Endothelial cell of umbilical vein (primary cell): Measurements from ENCODE around the gene TMEM59L. TPM values are rescaled to one million over a fixed set of nuclear protein-coding genes. Genes with fewer than 3 reads are reported as not detected.
A peak's percentile ranks its signal among the peaks of the same experiment; 100 is the strongest.

Experiments used
- BruUV-seq: library from RNA; stranded (reverse); fragments of 400-500 nt; replicated peaks from 2 replicates; lab custom pipeline; 2021; lab: Mats Ljungman, UMichigan
- CTCF ChIA-PET: fragments of 300-600, 350-600 bp; sonication (Branson Sonifier 250); formaldehyde crosslinking; loops from one replicate; lab custom pipeline; 2021; ENCODE audit warnings: antibody characterized with exemption, inconsistent platforms; lab: Charles Lee
- POLR2A ChIA-PET: fragments of 300-600, 350-600 bp; sonication (Branson Sonifier 250); formaldehyde crosslinking; loops from one replicate; lab custom pipeline; 2021; ENCODE audit warnings: antibody characterized with exemption, inconsistent platforms; lab: Charles Lee
- DNase-seq: peaks from one replicate; pipeline ENCODE4 v3.0.0-alpha.2; 2011; ENCODE audit warnings: low read depth, low spot score
- FAIRE-seq: peaks from 2 replicates; lab custom pipeline; 2011; peaks lifted over from hg19 to GRCh38; lab: Jason Lieb, UNC
- H2AFZ ChIP-seq: 2 replicates; pipeline ENCODE4 v1.6.0; 2012; ENCODE audit warnings: low read depth, low read length, control low read depth, inconsistent platforms
- H3K27ac ChIP-seq: 2 replicates; pipeline ENCODE4 v1.5.1; 2011; ENCODE audit warnings: low read depth, mild to moderate bottlenecking, control low read depth, low read length, moderate library complexity; ENCODE audit not compliant: insufficient read depth
- H3K27me3 ChIP-seq, 2 experiments: 2 replicates each; pipeline versions ENCODE4 v1.6.0 to v1.6.1; 2011; ENCODE audit warnings: low read length in 2 of 2, mixed read lengths in 1 of 2; ENCODE audit not compliant: control insufficient read depth in 2 of 2, insufficient read depth in 2 of 2
- H3K36me3 ChIP-seq, 2 experiments: 2 replicates in 1 of 2; 3 replicates in 1 of 2; pipeline ENCODE4 v1.5.1; 2011; ENCODE audit warnings: low read length in 2 of 2, mild to moderate bottlenecking in 1 of 2, moderate library complexity in 1 of 2; ENCODE audit not compliant: control insufficient read depth in 2 of 2, insufficient read depth in 2 of 2; ENCODE audit errors: extremely low read depth in 1 of 2
- H3K4me1 ChIP-seq: 3 replicates; pipeline ENCODE4 v1.5.1; 2011; ENCODE audit warnings: mild to moderate bottlenecking, low read length; ENCODE audit not compliant: control insufficient read depth, insufficient read depth; ENCODE audit errors: extremely low read depth
- H3K4me2 ChIP-seq: 2 replicates; pipeline ENCODE4 v1.6.1; 2011; ENCODE audit warnings: low read length, control low read depth, mixed read lengths; ENCODE audit not compliant: insufficient read depth
- H3K4me3 ChIP-seq, 3 experiments: fragments of 200-600 bp in 1 of 3; sonication (generic), shearing (Covaris generic) in 1 of 3; replicated peaks in 1 of 3; 2 replicates each; pipeline ENCODE4 v1.5.1; 2011 to 2016; ENCODE audit warnings: control low read depth in 3 of 3, low read length in 3 of 3, mild to moderate bottlenecking in 2 of 3, inconsistent platforms in 1 of 3, low read depth in 1 of 3, moderate library complexity in 1 of 3; ENCODE audit not compliant: insufficient read depth in 1 of 3
- H3K79me2 ChIP-seq: 2 replicates; pipeline ENCODE4 v1.6.0; 2012; ENCODE audit warnings: low read length, inconsistent platforms; ENCODE audit not compliant: control insufficient read depth, insufficient read depth
- H3K9ac ChIP-seq: replicated peaks from 2 replicates; pipeline ENCODE3; 2011; ENCODE audit warnings: low read length, control low read depth; ENCODE audit not compliant: insufficient read depth; ENCODE audit errors: extremely low read depth
- H3K9me1 ChIP-seq: replicated peaks from 3 replicates; pipeline ENCODE4 v1.6.0; 2011; ENCODE audit warnings: mild to moderate bottlenecking, low read length; ENCODE audit not compliant: control insufficient read depth, insufficient read depth; ENCODE audit errors: extremely low read depth
- H3K9me3 ChIP-seq: replicated peaks from 2 replicates; pipeline ENCODE4 v1.5.1; 2012; ENCODE audit warnings: low read length, inconsistent platforms; ENCODE audit not compliant: control insufficient read depth, insufficient read depth
- H4K20me1 ChIP-seq: replicated peaks from 2 replicates; pipeline ENCODE3; 2011; ENCODE audit warnings: mild to moderate bottlenecking, low read length; ENCODE audit not compliant: control insufficient read depth, insufficient read depth; ENCODE audit errors: extremely low read depth
- EZH2 ChIP-seq: IDR thresholded peaks from 2 replicates; pipeline ENCODE4 v1.6.1; 2012; ENCODE audit warnings: borderline replicate concordance, low read depth, mild to moderate bottlenecking, moderate library complexity, low read length, inconsistent platforms; ENCODE audit not compliant: severe bottlenecking
- FOS ChIP-seq: IDR thresholded peaks from 2 replicates; pipeline ENCODE4 v1.6.1; 2011; ENCODE audit warnings: mild to moderate bottlenecking, low read length, moderate library complexity, borderline replicate concordance; ENCODE audit not compliant: insufficient read depth
- GATA2 ChIP-seq: IDR thresholded peaks from 2 replicates; pipeline ENCODE4 v1.7.0; 2011; ENCODE audit warnings: low read depth, mild to moderate bottlenecking, moderate library complexity, mixed read lengths, low read length; ENCODE audit not compliant: insufficient read length, insufficient read depth
- JUN ChIP-seq: IDR thresholded peaks from 2 replicates; pipeline ENCODE4 v1.6.1; 2011; ENCODE audit warnings: borderline replicate concordance, low read depth; ENCODE audit not compliant: insufficient read length, insufficient read depth
- MAX ChIP-seq: IDR thresholded peaks from 2 replicates; pipeline ENCODE4 v1.6.1; 2011; ENCODE audit not compliant: insufficient read depth, insufficient read length
- MYC ChIP-seq: IDR thresholded peaks from one replicate; pipeline ENCODE4 v1.6.1; 2011; ENCODE audit warnings: mild to moderate bottlenecking, low read depth, low read length
- POLR2A ChIP-seq: IDR thresholded peaks from 2 replicates; pipeline ENCODE4 v1.6.1; 2012; ENCODE audit warnings: low read depth, mild to moderate bottlenecking, control low read depth, low read length
- POLR2AphosphoS5 ChIP-seq: IDR thresholded peaks from 2 replicates; pipeline ENCODE4 v1.6.1; 2012; ENCODE audit warnings: low read depth, mild to moderate bottlenecking, control low read depth, low read length, moderate library complexity; ENCODE audit not compliant: insufficient read depth
- dilution Hi-C: fragments of 300-500 bp; cut with MboI; formaldehyde crosslinking; loops from one replicate; pipeline ENCODE4 v1.15.0; 2019; ENCODE audit warnings: low sequenced_read_pairs; ENCODE audit not compliant: extremely low pct_ligation_motif_present
- intact Hi-C: fragments of 100-400 bp; cut with micrococcal nuclease; formaldehyde crosslinking; loops from one replicate; pipeline ENCODE4 v1.10.0; 2022
- polyA plus RNA-seq, 4 experiments: library from polyadenylated mRNA; depleted of rRNA in 3 of 4; stranded (reverse) in 3 of 4; unstranded in 1 of 4; fragments of >200 nt; gene quantifications; 2 replicates each; pipeline versions ENCODE4 v1.2.1 to v1.2.3, GENCODE V29; 2011 to 2012; ENCODE audit warnings: missing spikeins in 1 of 4
- total RNA-seq: library from RNA; stranded (reverse); gene quantifications from 2 replicates; pipeline ENCODE4 v1.2.3, GENCODE V29; 2021
- TF ChIP-seq, protein P1 (sequence below), 2 donors: IDR thresholded peaks; 1 replicate in 1 of 2; 2 replicates in 1 of 2; pipeline ENCODE4 v1.5.1; 2011; ENCODE audit warnings: low read length in 2 of 2, mild to moderate bottlenecking in 2 of 2, moderate library complexity in 2 of 2, control low read depth in 1 of 2, inconsistent platforms in 1 of 2, low read depth in 1 of 2; ENCODE audit not compliant: insufficient read depth in 1 of 2; ENCODE audit errors: extremely low read depth in 1 of 2

The TMEM59L gene
- total and polyA plus RNA-seq, 2 donors (not counting 3 experiments of a cell fraction or from before 2014, with no cell fraction given), result 0.43 to 0.97 TPM

- H3K4me2 ChIP-seq, result no peak overlapping the region
- CTCF ChIA-PET, result interaction anchor here (0.6 kb wide), 1 partner anchor 134 kb away, joined by 4 read pairs; no protein-coding TSS in a partner anchor
- no peak overlapping the region for H2AFZ ChIP-seq
- H3K27me3 ChIP-seq, result peaks cover 53 to 60% of the 10 kb centered on the region in 2 experiments
- no peak for FAIRE-seq
- no peaks in the 10 kb centered on the region for H3K9me1 ChIP-seq
- no TSS peak for BruUV-seq
- no peaks in the 10 kb centered on the region for H3K9me3 ChIP-seq
- no peak overlapping the region for H3K9ac ChIP-seq
- dilution Hi-C loops (no loop called here), intact Hi-C loops (loop anchor here (5.0 kb wide), 1 partner anchor 43 kb away; no protein-coding TSS in a partner anchor)
- TF ChIP-seq POLR2AphosphoS5 (no peak), EZH2 (peak; percentile 53), FOS (no peak), GATA2 (no peak)
- TF ChIP-seq, protein P1, sequence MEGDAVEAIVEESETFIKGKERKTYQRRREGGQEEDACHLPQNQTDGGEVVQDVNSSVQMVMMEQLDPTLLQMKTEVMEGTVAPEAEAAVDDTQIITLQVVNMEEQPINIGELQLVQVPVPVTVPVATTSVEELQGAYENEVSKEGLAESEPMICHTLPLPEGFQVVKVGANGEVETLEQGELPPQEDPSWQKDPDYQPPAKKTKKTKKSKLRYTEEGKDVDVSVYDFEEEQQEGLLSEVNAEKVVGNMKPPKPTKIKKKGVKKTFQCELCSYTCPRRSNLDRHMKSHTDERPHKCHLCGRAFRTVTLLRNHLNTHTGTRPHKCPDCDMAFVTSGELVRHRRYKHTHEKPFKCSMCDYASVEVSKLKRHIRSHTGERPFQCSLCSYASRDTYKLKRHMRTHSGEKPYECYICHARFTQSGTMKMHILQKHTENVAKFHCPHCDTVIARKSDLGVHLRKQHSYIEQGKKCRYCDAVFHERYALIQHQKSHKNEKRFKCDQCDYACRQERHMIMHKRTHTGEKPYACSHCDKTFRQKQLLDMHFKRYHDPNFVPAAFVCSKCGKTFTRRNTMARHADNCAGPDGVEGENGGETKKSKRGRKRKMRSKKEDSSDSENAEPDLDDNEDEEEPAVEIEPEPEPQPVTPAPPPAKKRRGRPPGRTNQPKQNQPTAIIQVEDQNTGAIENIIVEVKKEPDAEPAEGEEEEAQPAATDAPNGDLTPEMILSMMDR (IDR thresholded peaks at IDR 0.05; ENCODE audit: extremely low read depth in 1 of 2, insufficient read depth in 1 of 2, low read depth in 1 of 2, low read length in 2 of 2), result no peak
- H4K20me1 ChIP-seq, result no peaks in the 10 kb centered on the region
- no peaks in the 10 kb centered on the region for H3K4me1 ChIP-seq
- POLR2A ChIA-PET, result no interaction called here
- H3K79me2 ChIP-seq, result no peaks in the 10 kb centered on the region
- H3K36me3 ChIP-seq, result no peaks in the 10 kb centered on the region
- H3K4me3 ChIP-seq, result no peak overlapping the region
- no peak overlapping the region for H3K27ac ChIP-seq
- DNase-seq, result no peak
Observed at GRCh38 chr19:18604820-18605159, 7.9 kb upstream of the TMEM59L start.

GRCh38 chr19:18605196-18605545 is 7.5 kb upstream of the TMEM59L start:
- H3K36me3 ChIP-seq, result no peaks in the 10 kb centered on the region
- no peak overlapping the region for H2AFZ ChIP-seq
- dilution Hi-C loops (no loop called here), intact Hi-C loops (no loop called here)
- H4K20me1 ChIP-seq, result no peaks in the 10 kb centered on the region
- no peaks in the 10 kb centered on the region for H3K4me1 ChIP-seq
- no peaks in the 10 kb centered on the region for H3K79me2 ChIP-seq
- H3K9me1 ChIP-seq, result no peaks in the 10 kb centered on the region
- ChIA-PET CTCF (interaction anchor here (0.6 kb wide), 1 partner anchor 134 kb away, joined by 4 read pairs; no protein-coding TSS in a partner anchor), POLR2A (no interaction called here)
- no peak overlapping the region for H3K4me2 ChIP-seq
- no peak for TF ChIP-seq MAX
- no peak for TF ChIP-seq POLR2A
- no peak for TF ChIP-seq EZH2
- TF ChIP-seq FOS, result no peak
- TF ChIP-seq JUN, result no peak
- no peak for TF ChIP-seq GATA2
- TF ChIP-seq MYC, result no peak
- H3K9me3 ChIP-seq, result no peaks in the 10 kb centered on the region
- peaks cover 56 to 63% of the 10 kb centered on the region in 2 experiments for H3K27me3 ChIP-seq
- DNase-seq (no peak), FAIRE-seq (no peak)
- no TSS peak for BruUV-seq
- no peak overlapping the region for H3K27ac ChIP-seq
- no peak overlapping the region for H3K4me3 ChIP-seq
- H3K9ac ChIP-seq, result no peak overlapping the region
